RWPE2 (cell line): ENCODE measurements around the gene FIZ1.

Experiments
- ATAC-seq: fragments of 200-7000 bp; cut with Tn5 transposase; 3 replicates; pipeline ENCODE4 v1.9.1; 2021; ENCODE audit warnings: low read depth
- DNase-seq: peaks from one replicate; pipeline ENCODE4 v3.0.0-alpha.2; 2020; ENCODE audit warnings: low spot score
- H3K27ac ChIP-seq: fragments of 450-650 bp; 2 replicates; pipeline ENCODE4 v1.5.1; 2017; ENCODE audit warnings: mild to moderate bottlenecking; ENCODE audit not compliant: poor library complexity, severe bottlenecking
- H3K27me3 ChIP-seq: fragments of 250-450 bp; sonication (Bioruptor Pico); 2 replicates; pipeline ENCODE4 v1.5.1; 2021; ENCODE audit warnings: mild to moderate bottlenecking, moderate library complexity; ENCODE audit not compliant: insufficient read depth, poor library complexity, severe bottlenecking
- H3K36me3 ChIP-seq: fragments of 250-450 bp; sonication (Bioruptor Pico); 2 replicates; pipeline ENCODE4 v1.5.1; 2020; ENCODE audit warnings: low read depth, mild to moderate bottlenecking, moderate library complexity
- H3K4me1 ChIP-seq: fragments of 250-450 bp; sonication (Bioruptor Pico); 2 replicates; pipeline ENCODE4 v1.5.1; 2021; ENCODE audit warnings: mild to moderate bottlenecking, moderate library complexity; ENCODE audit not compliant: insufficient read depth, poor library complexity, severe bottlenecking
- H3K4me3 ChIP-seq: fragments of 250-450 bp; sonication (Bioruptor Pico); 2 replicates; pipeline ENCODE4 v1.5.1; 2021; ENCODE audit warnings: mild to moderate bottlenecking, moderate library complexity; ENCODE audit not compliant: severe bottlenecking
- H3K9me3 ChIP-seq: fragments of 250-450 bp; sonication (Bioruptor Pico); 2 replicates; pipeline ENCODE4 v1.5.1; 2021; ENCODE audit warnings: mild to moderate bottlenecking, moderate library complexity; ENCODE audit not compliant: severe bottlenecking
- CTCF ChIP-seq: fragments of 450-650 bp; IDR thresholded peaks from one replicate; pipeline ENCODE4 v1.5.1; 2017; ENCODE audit warnings: mild to moderate bottlenecking, moderate library complexity; ENCODE audit not compliant: poor library complexity, severe bottlenecking

The FIZ1 gene

GRCh38 chr19:55621673-55622231 lies 22.4 kb upstream of the FIZ1 start:
- peaks cover 4% of the 10 kb centered on the region for H3K4me1 ChIP-seq
- no peak overlapping the region for H3K4me3 ChIP-seq
- no peak overlapping the region for H3K27ac ChIP-seq
- no peak for DNase-seq
- no peaks in the 10 kb centered on the region for H3K27me3 ChIP-seq
- no peak for ATAC-seq
- TF ChIP-seq CTCF = no peak
- no peaks in the 10 kb centered on the region for H3K9me3 ChIP-seq
- H3K36me3 ChIP-seq = peaks cover 8% of the 10 kb centered on the region

GRCh38 chr19:55621205-55621672 lies 21.9 kb upstream of the FIZ1 start:
- H3K27ac ChIP-seq = no peak overlapping the region
- ATAC-seq (no peak), DNase-seq (no peak)
- H3K36me3 ChIP-seq = peaks cover 13% of the 10 kb centered on the region
- H3K9me3 ChIP-seq = no peaks in the 10 kb centered on the region
- no peak for TF ChIP-seq CTCF
- peaks cover 4% of the 10 kb centered on the region for H3K4me1 ChIP-seq
- no peak overlapping the region for H3K4me3 ChIP-seq
- H3K27me3 ChIP-seq = no peaks in the 10 kb centered on the region

GRCh38 chr19:55620410-55621204 lies 21.3 kb upstream of the FIZ1 start:
- DNase-seq (no peak), ATAC-seq (no peak)
- H3K4me3 ChIP-seq = no peak overlapping the region
- H3K27ac ChIP-seq = no peak overlapping the region
- peaks cover 17% of the 10 kb centered on the region for H3K36me3 ChIP-seq
- no peak for TF ChIP-seq CTCF
- H3K9me3 ChIP-seq = no peaks in the 10 kb centered on the region
- H3K27me3 ChIP-seq = no peaks in the 10 kb centered on the region
- peaks cover 4% of the 10 kb centered on the region for H3K4me1 ChIP-seq

- no peak overlapping the region for H3K27ac ChIP-seq
- H3K36me3 ChIP-seq = peaks cover 17% of the 10 kb centered on the region
- no peaks in the 10 kb centered on the region for H3K9me3 ChIP-seq
- no peaks in the 10 kb centered on the region for H3K27me3 ChIP-seq
- TF ChIP-seq CTCF = no peak
- H3K4me3 ChIP-seq = no peak overlapping the region
- ATAC-seq (no peak), DNase-seq (no peak)
- H3K4me1 ChIP-seq = no peaks in the 10 kb centered on the region
Observed at GRCh38 chr19:55619286-55619685, 20.0 kb upstream of the FIZ1 start.

- no peaks in the 10 kb centered on the region for H3K9me3 ChIP-seq
- no peaks in the 10 kb centered on the region for H3K4me1 ChIP-seq
- no peak for DNase-seq
- H3K27ac ChIP-seq = no peak overlapping the region
- peaks cover 17% of the 10 kb centered on the region for H3K36me3 ChIP-seq
- no peak for TF ChIP-seq CTCF
- no peak overlapping the region for H3K4me3 ChIP-seq
- ATAC-seq = no peak
- H3K27me3 ChIP-seq = no peaks in the 10 kb centered on the region
Observed at GRCh38 chr19:55618426-55618825, 19.1 kb upstream of the FIZ1 start.
